SJSA1 (cell line): ENCODE results near the gene LIF. TPM values are rescaled to one million over a fixed set of nuclear protein-coding genes. Genes with fewer than 3 reads are reported as not detected.
A peak's percentile ranks its signal among the peaks of the same experiment; 100 is the strongest.

Experiments used
- DNase-seq, 2 experiments: peaks; one replicate each; pipeline ENCODE4 v3.0.0-alpha.2; 2015 to 2020; ENCODE audit warnings: low spot score in 2 of 2, low read depth in 1 of 2
- H3K27ac ChIP-seq: fragments of 250-450 bp; sonication (Bioruptor Pico); 2 replicates; pipeline ENCODE4 v1.5.1; 2020; ENCODE audit warnings: mild to moderate bottlenecking, moderate library complexity
- H3K27me3 ChIP-seq: fragments of 250-450 bp; sonication (Bioruptor Pico); replicated peaks from 2 replicates; pipeline ENCODE4 v1.5.1; 2020; ENCODE audit warnings: mild to moderate bottlenecking, moderate library complexity
- H3K36me3 ChIP-seq: fragments of 250-450 bp; sonication (Bioruptor Pico); 2 replicates; pipeline ENCODE4 v1.5.1; 2020; ENCODE audit warnings: mild to moderate bottlenecking
- H3K4me1 ChIP-seq: fragments of 250-450 bp; sonication (Bioruptor Pico); replicated peaks from 2 replicates; pipeline ENCODE4 v1.6.1; 2021; ENCODE audit warnings: mild to moderate bottlenecking
- H3K4me3 ChIP-seq: fragments of 250-450 bp; sonication (Bioruptor Pico); 2 replicates; pipeline ENCODE4 v1.5.1; 2020; ENCODE audit warnings: mild to moderate bottlenecking
- H3K9me3 ChIP-seq: fragments of 250-450 bp; sonication (Bioruptor Pico); replicated peaks from 2 replicates; pipeline ENCODE4 v1.5.1; 2020; ENCODE audit warnings: mild to moderate bottlenecking
- total RNA-seq: library from RNA; depleted of rRNA; stranded (reverse); fragments of >200 nt; shearing (Covaris generic); gene quantifications from 2 replicates; pipeline ENCODE4 v1.2.3, GENCODE V29; 2014

Gene LIF
- total RNA-seq, 1 experiment from 2014 or later: 1.4 TPM

- no peaks in the 10 kb centered on the region for H3K27me3 ChIP-seq
- peaks cover 19% of the 10 kb centered on the region for H3K36me3 ChIP-seq
- no peaks in the 10 kb centered on the region for H3K9me3 ChIP-seq
- no peak overlapping the region for H3K4me3 ChIP-seq
- no peak for DNase-seq
- no peak overlapping the region for H3K27ac ChIP-seq
- H3K4me1 ChIP-seq: peaks cover 76% of the 10 kb centered on the region
Measured at GRCh38 chr22:30249049-30250038, 2.8 kb upstream of the LIF start.

- H3K4me1 ChIP-seq: peaks cover 67% of the 10 kb centered on the region
- H3K36me3 ChIP-seq: peaks cover 24% of the 10 kb centered on the region
- no peaks in the 10 kb centered on the region for H3K9me3 ChIP-seq
- no peak for DNase-seq
- no peak overlapping the region for H3K27ac ChIP-seq
- H3K4me3 ChIP-seq: no peak overlapping the region
- no peaks in the 10 kb centered on the region for H3K27me3 ChIP-seq
Measured at GRCh38 chr22:30248484-30248883, 1.9 kb upstream of the LIF start.

GRCh38 chr22:30247974-30248373, 1.4 kb upstream of the LIF start:
- H3K36me3 ChIP-seq: peaks cover 24% of the 10 kb centered on the region
- H3K27ac ChIP-seq: no peak overlapping the region
- peaks cover 64% of the 10 kb centered on the region for H3K4me1 ChIP-seq
- H3K27me3 ChIP-seq: no peaks in the 10 kb centered on the region
- H3K4me3 ChIP-seq: no peak overlapping the region
- no peak for DNase-seq
- H3K9me3 ChIP-seq: no peaks in the 10 kb centered on the region

- no peak for DNase-seq
- Histone ChIP-seq H3K27me3 (no peaks in the 10 kb centered on the region), H3K36me3 (peaks cover 20% of the 10 kb centered on the region), H3K4me3 (no peak overlapping the region), H3K9me3 (no peaks in the 10 kb centered on the region), H3K27ac (no peak overlapping the region), H3K4me1 (peaks cover 60% of the 10 kb centered on the region)
Measured at GRCh38 chr22:30247561-30247960, 1.0 kb upstream of the LIF start.

GRCh38 chr22:30246814-30247376, 336 bp upstream of the LIF start:
- DNase-seq: no peak

GRCh38 chr22:30245181-30245984, 1.2 kb downstream of the LIF start:
- peaks cover 49% of the 10 kb centered on the region for H3K4me1 ChIP-seq

More at GRCh38 chr22:30246814-30247376, 336 bp upstream of the LIF start:
- H3K36me3 ChIP-seq: peaks cover 16% of the 10 kb centered on the region
- H3K27me3 ChIP-seq: no peaks in the 10 kb centered on the region
- H3K27ac ChIP-seq: no peak overlapping the region
- no peaks in the 10 kb centered on the region for H3K9me3 ChIP-seq
- peaks cover 53% of the 10 kb centered on the region for H3K4me1 ChIP-seq
- peak overlapping the region; percentile 43 for H3K4me3 ChIP-seq

GRCh38 chr22:30244641-30245040, 1.9 kb downstream of the LIF start:
- H3K27ac ChIP-seq: no peak overlapping the region

More at GRCh38 chr22:30245181-30245984, 1.2 kb downstream of the LIF start:
- Histone ChIP-seq H3K36me3 (peaks cover 11% of the 10 kb centered on the region), H3K4me3 (peak overlapping the region; percentile 43; the same call in 1 of the 2 replicates), H3K27me3 (no peaks in the 10 kb centered on the region), H3K27ac (no peak overlapping the region), H3K9me3 (no peaks in the 10 kb centered on the region)
- DNase-seq: no peak

GRCh38 chr22:30244066-30244465, 2.5 kb downstream of the LIF start:
- DNase-seq: no peak
- no peaks in the 10 kb centered on the region for H3K9me3 ChIP-seq
- H3K4me3 ChIP-seq: no peak overlapping the region
- H3K36me3 ChIP-seq: peaks cover 11% of the 10 kb centered on the region
- H3K4me1 ChIP-seq: peaks cover 45% of the 10 kb centered on the region
- no peak overlapping the region for H3K27ac ChIP-seq
- H3K27me3 ChIP-seq: no peaks in the 10 kb centered on the region

More at GRCh38 chr22:30244641-30245040, 1.9 kb downstream of the LIF start:
- peaks cover 45% of the 10 kb centered on the region for H3K4me1 ChIP-seq
- no peaks in the 10 kb centered on the region for H3K27me3 ChIP-seq
- no peaks in the 10 kb centered on the region for H3K9me3 ChIP-seq
- no peak for DNase-seq
- H3K36me3 ChIP-seq: peaks cover 11% of the 10 kb centered on the region
- no peak overlapping the region for H3K4me3 ChIP-seq

- no peaks in the 10 kb centered on the region for H3K9me3 ChIP-seq
- H3K4me1 ChIP-seq: peaks cover 46% of the 10 kb centered on the region
- peaks cover 11% of the 10 kb centered on the region for H3K36me3 ChIP-seq
- no peak for DNase-seq
- no peak overlapping the region for H3K4me3 ChIP-seq
- H3K27ac ChIP-seq: no peak overlapping the region
- H3K27me3 ChIP-seq: no peaks in the 10 kb centered on the region
Measured at GRCh38 chr22:30243661-30244060, 2.9 kb downstream of the LIF start.

GRCh38 chr22:30241576-30242371, 4.8 kb downstream of the LIF start:
- H3K4me1 ChIP-seq: peaks cover 53% of the 10 kb centered on the region
- peaks cover 11% of the 10 kb centered on the region for H3K36me3 ChIP-seq
- H3K27me3 ChIP-seq: no peaks in the 10 kb centered on the region
- no peak overlapping the region for H3K4me3 ChIP-seq
- DNase-seq: no peak
- H3K27ac ChIP-seq: no peak overlapping the region
- no peaks in the 10 kb centered on the region for H3K9me3 ChIP-seq

- H3K4me3 ChIP-seq: no peak overlapping the region
- H3K27ac ChIP-seq: no peak overlapping the region
- H3K4me1 ChIP-seq: peaks cover 53% of the 10 kb centered on the region
- no peak for DNase-seq
- H3K9me3 ChIP-seq: no peaks in the 10 kb centered on the region
- H3K27me3 ChIP-seq: no peaks in the 10 kb centered on the region
- peaks cover 8% of the 10 kb centered on the region for H3K36me3 ChIP-seq
Measured at GRCh38 chr22:30240541-30241417, 5.8 kb downstream of the LIF start.
